ENCODE data around the gene CHL1.

- TF ChIP-seq EZH2phosphoT487 (IDR thresholded peaks at IDR 0.05; ENCODE audit: insufficient read depth, low read depth) (no peak), EZH2 (IDR thresholded peaks at IDR 0.05; ENCODE audit: insufficient read depth, poor library complexity, severe bottlenecking) (no peak)
These were observed 238.6 kb downstream of the CHL1 start for GRCh38 chr3:435161-435560.
